ENCODE measurements around the gene DENR. TPM values are rescaled to one million over a fixed set of nuclear protein-coding genes. Genes with fewer than 3 reads are reported as not detected.
"Not testable (repeated sequence)": the region's sequence is repeated elsewhere in the genome, so short reads cannot be mapped to it uniquely, and the experiment has no call there.

The DENR gene
- total RNA-seq, 1 donor, result 22.4 TPM

DNA sequence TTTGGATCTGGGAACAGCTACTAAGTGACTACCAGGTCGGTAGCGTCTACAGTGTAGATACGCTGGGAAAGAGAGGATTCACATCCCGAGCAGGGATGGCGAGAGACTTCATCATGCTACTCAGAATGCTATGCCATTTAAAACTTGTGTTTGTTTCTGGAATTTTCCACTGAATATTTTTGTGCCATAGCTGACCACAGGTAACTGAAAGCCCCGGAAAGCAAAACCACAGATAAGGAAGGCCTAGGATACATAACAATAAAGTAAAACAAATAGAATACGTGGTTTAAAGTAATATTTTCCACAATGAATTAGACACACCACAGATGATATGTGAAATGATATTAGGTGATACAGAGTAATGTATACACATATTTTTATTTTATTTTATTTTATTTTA, 14.1 kb upstream of the DENR start:
- peak in 1 of 3 donors; percentile 53 for DNase-seq (ENCODE audit: low read depth in 2 of 3, low spot score in 2 of 3)

- no peak for DNase-seq (ENCODE audit: low read depth in 2 of 3, low spot score in 2 of 3)
Measured at GRCh38 chr12:122740351-122740750, 12.3 kb upstream of the DENR start.

DNA sequence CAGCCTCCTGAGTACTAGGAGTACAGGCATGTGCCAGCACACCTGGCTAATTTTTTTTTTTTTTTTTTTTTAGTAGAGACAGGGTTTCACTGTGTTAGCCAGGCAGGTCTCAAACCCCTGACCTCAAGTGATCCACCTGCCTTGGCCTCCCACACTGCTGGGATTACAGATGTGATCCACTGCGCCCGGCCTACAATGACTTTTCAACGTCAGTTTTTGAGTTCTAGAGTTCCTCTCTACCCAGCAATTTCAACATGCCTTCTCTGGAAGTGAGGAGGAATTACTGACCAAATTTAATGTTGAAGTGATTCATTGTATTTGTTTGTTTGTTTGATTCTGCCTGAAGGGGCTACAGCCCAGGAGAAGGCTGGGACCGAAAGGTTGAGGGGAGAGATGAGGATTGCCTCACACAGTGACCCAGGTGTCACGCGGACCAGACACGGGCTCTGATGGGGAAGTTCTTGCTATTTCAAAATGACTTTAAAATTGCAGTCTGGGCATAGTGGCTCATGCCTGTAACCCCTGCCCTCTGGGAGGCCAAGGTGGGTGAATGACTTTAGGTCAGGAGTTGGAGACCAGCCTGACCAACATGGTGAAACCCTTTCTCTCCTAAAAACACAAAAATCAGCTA, 8.6 kb upstream of the DENR start:
- DNase-seq (ENCODE audit: low read depth in 2 of 3, low spot score in 2 of 3), result no peak

DNA sequence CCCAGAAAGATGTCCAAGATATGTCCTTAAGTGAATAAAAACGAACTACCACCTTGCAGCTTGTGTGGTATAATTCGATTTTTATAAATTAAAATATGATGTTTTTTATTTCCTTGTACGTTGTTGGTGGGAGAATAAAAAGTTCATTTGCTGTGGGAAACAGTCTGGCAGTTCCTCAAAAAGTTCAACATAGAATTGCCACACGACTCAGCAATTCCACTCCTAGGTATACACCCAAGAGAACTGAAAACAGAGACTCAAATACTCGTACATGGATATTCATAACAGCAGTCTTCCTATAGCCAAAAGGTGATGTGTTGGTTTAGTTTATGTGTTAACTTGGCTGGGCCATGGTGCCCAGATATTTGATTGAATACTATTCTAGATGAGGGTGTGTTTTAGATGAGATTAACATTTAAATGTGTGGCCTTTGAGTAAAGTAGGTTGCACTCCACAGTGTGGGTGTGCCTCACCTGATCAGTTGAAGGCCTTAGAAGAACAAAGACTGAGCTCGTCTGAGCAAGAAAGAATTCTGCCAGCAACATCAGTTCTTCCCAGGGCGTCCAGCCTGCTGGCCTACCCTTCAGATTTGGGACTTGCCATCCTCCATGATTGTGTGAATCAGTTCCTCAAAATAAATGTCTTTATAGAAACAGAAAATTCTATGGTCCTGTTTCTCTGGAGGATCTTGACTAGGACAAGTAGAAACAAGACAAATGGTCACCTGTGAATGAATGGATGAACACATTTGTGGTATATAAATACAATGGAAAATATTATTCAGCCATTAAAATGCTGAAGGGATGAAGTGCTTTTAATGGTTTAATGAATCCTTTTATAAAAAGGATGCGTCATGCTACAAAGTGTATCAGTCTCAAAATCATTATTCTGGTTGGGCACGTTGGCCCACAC, 5.1 kb upstream of the DENR start:
- DNase-seq (ENCODE audit: low read depth in 2 of 3, low spot score in 2 of 3), result no peak

DNA sequence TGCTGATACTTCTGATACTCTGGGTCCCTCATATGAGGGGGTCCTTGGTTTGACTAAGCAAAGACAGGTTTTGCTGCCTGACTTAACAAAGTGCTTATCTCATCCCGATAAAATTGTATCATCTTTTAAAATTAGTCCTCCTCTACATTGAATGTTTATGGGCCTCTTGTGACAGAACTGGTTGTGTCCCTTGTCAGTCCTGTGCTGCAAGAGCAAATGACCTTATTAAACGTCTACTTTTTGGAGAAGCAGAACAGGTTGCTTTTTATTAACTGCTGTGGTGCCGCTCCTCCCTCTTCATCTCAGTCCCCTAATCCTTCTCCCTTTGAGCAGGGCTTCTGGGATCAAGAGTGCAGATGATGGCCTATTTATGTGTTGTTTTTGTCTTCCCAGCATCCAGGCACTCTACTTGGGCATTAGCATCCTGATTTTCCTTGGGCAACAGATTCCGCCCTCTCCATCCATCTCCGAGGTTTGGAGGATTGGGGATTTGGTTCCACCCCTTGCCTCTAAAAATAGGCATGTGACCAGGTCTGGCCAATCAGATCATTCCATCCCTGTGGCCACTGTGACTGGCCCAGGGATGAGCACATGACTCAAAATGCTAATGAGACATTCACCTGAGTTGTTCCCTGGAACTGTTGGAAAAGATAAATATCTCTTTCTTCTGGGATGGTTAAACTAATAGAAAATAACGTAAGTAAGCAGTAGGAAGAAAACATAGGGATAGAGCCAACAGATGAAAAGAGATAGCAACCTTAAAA, 2.9 kb upstream of the DENR start:
- no peak for DNase-seq (ENCODE audit: low read depth in 2 of 3, low spot score in 2 of 3)

- DNase-seq (ENCODE audit: low read depth in 2 of 3, low spot score in 2 of 3), result peak in 1 of 3 donors; percentile 27
Measured at GRCh38 chr12:122750781-122751515, 1.7 kb upstream of the DENR start.

GRCh38 chr12:122753319-122753650, 661 bp downstream of the DENR start:
- DNase-seq (ENCODE audit: low read depth in 2 of 3, low spot score in 2 of 3), result peak in 1 of 3 donors; percentile 36

DNA sequence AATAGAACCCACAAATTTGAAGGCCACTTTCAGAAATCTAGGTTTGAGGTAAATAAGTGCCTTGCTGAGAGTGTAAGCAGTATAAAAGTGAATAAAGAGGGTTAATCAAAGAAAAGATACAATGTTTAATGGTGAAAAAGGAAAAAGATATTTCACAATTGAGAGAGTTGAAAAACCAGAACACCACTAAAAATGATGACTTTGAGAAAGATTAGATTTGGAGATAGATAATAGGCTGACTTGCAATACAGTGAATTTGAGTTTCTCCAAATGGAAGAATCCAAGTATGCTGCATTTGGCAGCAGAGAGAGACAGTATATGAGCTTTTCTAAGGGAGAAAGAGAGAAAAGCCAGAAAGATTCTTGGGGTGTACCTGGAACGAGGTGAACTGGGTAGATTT, 2.2 kb downstream of the DENR start:
- DNase-seq (ENCODE audit: low read depth in 2 of 3, low spot score in 2 of 3), result no peak

- DNase-seq (ENCODE audit: low read depth in 2 of 3, low spot score in 2 of 3), result no peak
Measured at GRCh38 chr12:122757568-122757967, 4.9 kb downstream of the DENR start.

- DNase-seq (ENCODE audit: low read depth in 2 of 3, low spot score in 2 of 3), result no peak
Measured at GRCh38 chr12:122785503-122785902, 32.9 kb downstream of the DENR start.

GRCh38 chr12:122788387-122788786, 35.8 kb downstream of the DENR start:
- no peak for DNase-seq (ENCODE audit: low read depth in 2 of 3, low spot score in 2 of 3)

DNA sequence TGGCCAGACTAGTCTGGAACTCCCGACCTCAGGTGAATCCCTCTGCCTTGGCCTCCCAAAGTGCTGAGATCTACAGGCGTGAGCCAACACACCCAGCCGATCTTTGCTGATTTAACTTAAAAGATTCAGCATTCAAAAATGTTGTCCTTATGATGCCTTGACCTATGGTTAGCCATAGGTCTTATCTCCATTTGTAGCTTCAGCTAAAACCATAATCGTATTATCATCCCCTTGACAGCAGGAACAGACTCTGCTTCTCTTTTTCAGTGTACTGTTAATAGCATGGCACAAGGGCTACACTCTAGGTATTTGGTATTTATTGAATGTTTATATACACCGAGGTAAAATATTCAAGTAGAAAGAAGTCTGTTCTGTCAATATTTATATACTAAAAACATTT, 37.0 kb downstream of the DENR start:
- no peak for DNase-seq (ENCODE audit: low read depth in 2 of 3, low spot score in 2 of 3)

DNA sequence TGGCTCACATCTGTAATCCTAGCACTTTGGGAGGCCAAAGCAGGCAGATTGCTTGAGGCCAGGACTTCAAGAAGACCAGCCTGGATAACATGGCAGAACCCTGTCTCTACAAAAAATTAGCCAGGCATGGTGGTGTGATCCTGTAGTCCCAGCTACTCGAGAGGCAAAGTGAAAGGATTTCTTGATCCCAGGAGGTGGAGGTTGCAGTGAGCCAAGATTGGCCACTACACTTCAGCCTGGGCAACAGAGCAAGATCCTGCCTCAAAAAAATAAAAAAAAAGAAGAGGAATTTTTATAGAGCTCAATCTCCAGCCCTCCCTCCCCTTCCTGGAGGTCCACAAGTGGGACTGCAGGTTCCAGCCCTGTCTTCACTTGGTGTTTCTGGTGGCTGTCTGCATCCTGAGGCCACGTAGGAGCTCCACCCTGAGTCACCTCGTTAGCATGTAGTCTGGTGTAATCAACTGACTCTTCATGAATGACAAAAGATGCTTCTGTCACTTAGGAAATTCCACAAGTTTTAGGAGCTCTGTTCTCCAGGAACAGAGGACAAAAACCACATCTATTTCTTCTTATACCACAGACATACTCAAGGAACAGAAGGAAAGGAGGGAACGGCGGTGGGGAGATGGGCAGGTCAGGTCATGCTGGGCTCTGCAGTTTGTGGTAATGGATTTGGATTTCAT, 37.9 kb downstream of the DENR start:
- no peak for DNase-seq (ENCODE audit: low read depth in 2 of 3, low spot score in 2 of 3)

- peak; percentile 21 to 71 (median 51) for DNase-seq (ENCODE audit: low read depth in 2 of 3, low spot score in 2 of 3)
Measured at GRCh38 chr12:122793685-122794106, 41.1 kb downstream of the DENR start.

DNA sequence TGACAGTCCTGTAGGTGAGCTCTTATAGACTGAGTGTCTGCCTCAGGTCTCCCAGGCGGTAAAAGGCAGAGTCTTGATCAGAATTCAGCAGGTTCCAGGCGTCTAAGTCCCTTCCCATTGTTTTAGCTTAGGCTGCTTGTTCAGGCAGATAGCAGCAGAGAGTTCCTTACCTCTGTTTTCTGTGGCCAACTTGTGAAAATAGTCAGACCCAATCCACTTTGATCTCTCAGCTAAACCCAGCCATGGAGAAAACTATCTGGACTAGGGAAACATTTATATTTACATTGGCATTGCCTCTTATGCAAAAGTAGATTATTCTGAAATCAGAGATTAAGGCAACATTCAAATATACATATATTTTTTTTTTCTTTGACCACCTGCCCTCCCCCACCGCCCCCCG, 43.2 kb downstream of the DENR start:
- DNase-seq (ENCODE audit: low read depth in 2 of 3, low spot score in 2 of 3), result no peak

DNA sequence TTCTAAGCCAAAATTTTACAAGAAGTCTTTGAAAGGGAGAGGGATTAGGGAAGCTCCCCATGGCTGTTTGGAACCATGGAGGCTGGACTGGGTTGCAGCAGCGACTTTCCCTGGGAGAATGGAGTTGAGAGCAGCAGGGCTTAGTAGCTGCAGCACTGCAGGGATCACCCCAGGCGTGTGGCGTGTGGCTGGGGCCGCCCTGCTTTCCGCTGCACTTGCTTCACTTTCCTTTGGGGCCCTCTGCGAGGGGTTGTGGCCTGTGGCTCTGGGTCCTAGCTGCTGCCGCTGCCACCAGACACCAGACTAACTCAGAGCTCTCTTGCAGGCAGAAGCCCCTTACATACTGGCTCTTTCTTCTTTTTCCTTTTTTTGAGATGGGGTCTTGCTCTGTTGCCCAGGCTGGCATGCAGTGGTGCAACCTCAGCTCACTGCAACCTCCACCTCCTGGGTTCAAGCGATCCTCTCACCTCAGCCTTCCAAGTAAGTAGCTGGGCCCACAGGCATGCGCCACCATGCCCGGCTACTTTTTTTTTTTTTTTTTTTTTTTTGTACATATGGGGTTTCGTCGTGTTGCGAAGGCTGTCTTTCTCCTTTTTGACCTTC, 47.1 kb downstream of the DENR start:
- DNase-seq (ENCODE audit: low read depth in 2 of 3, low spot score in 2 of 3), result peak in 2 of 3 donors; percentile 25 to 61

- no peak for DNase-seq (ENCODE audit: low read depth in 2 of 3, low spot score in 2 of 3)
Measured at GRCh38 chr12:122803937-122804336, 51.3 kb downstream of the DENR start.

- not testable (repeated sequence) for DNase-seq (ENCODE audit: low read depth in 2 of 3, low spot score in 2 of 3)
Measured at GRCh38 chr12:122804957-122805356, 52.3 kb downstream of the DENR start.

- DNase-seq (ENCODE audit: low read depth in 2 of 3, low spot score in 2 of 3), result no peak
Measured at GRCh38 chr12:122807651-122808050, 55.0 kb downstream of the DENR start.

DNA sequence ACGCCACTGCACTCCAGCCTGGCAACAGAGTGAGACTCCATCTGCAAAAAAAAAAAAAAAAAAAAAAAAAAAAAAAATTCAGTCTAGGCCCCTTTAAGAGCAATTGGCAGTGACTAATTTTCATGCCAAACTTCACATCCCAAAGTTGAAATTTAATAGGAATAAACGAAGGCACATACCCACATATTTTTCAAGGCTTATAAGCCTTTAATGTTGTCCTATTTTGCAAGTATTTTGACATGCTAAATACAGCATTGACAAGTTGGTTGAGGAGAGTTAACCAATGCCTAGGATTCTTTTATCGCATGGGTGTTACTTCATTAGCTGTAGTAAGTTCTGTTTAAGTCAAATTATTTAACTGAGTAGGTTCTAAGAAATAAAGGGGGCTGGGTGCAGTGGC, 59.2 kb downstream of the DENR start:
- DNase-seq (ENCODE audit: low read depth in 2 of 3, low spot score in 2 of 3), result no peak

Measured in hematopoietic multipotent progenitor cell (in vitro differentiated cells).